ENCODE measurements around the gene PDIA4. TPM values are rescaled to one million over a fixed set of nuclear protein-coding genes. Genes with fewer than 3 reads are reported as not detected.

Gene PDIA4
- total RNA-seq, 1 experiment from 2014 or later = 281 TPM

DNA sequence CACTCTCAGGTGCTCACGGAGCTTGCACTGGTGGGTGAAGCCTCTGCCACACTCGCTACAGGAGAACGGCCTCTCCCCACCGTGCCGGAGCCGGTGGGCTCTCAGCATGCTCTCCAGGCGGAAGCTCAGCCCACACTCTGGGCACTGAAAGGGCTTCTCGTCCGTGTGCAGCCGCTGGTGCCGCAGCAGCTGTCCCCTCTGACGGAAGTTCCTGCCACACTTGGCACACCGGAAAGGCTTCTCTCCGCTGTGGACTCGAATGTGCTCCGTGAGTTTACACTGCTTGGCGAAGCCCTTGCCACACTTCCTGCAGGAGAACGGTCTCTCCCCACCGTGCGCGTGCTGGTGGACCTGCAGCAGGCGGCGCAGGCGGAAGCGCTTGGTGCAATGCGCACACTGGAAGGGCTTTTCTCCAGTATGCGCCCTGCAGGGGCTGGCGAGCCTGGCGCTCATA, 42.9 kb upstream of the PDIA4 start:
- BruUV-seq (replicated peaks) = no TSS peak
- intact Hi-C loops (cut with micrococcal nuclease; ENCODE audit: unreplicated experiment) = no loop called here
- Histone ChIP-seq H3K9me3 (ENCODE audit: control insufficient read depth, insufficient read depth, low read depth, low read length) (no peaks in the 10 kb centered on the region), H3K4me1 (ENCODE audit: control insufficient read depth, insufficient read depth, low read length) (no peaks in the 10 kb centered on the region), H3K27ac (ENCODE audit: low read length) (no peak overlapping the region), H3K4me3 (ENCODE audit: low read depth in 2 of 2, low read length in 2 of 2) (no peak overlapping the region), H3K27me3 (ENCODE audit: control insufficient read depth, insufficient read depth, low read length) (no peaks in the 10 kb centered on the region), H3K36me3 (ENCODE audit: control insufficient read depth, insufficient read depth, low read length) (peaks cover 16% of the 10 kb centered on the region)
- CTCF ChIA-PET = no interaction called here
- TF ChIP-seq, protein P1, sequence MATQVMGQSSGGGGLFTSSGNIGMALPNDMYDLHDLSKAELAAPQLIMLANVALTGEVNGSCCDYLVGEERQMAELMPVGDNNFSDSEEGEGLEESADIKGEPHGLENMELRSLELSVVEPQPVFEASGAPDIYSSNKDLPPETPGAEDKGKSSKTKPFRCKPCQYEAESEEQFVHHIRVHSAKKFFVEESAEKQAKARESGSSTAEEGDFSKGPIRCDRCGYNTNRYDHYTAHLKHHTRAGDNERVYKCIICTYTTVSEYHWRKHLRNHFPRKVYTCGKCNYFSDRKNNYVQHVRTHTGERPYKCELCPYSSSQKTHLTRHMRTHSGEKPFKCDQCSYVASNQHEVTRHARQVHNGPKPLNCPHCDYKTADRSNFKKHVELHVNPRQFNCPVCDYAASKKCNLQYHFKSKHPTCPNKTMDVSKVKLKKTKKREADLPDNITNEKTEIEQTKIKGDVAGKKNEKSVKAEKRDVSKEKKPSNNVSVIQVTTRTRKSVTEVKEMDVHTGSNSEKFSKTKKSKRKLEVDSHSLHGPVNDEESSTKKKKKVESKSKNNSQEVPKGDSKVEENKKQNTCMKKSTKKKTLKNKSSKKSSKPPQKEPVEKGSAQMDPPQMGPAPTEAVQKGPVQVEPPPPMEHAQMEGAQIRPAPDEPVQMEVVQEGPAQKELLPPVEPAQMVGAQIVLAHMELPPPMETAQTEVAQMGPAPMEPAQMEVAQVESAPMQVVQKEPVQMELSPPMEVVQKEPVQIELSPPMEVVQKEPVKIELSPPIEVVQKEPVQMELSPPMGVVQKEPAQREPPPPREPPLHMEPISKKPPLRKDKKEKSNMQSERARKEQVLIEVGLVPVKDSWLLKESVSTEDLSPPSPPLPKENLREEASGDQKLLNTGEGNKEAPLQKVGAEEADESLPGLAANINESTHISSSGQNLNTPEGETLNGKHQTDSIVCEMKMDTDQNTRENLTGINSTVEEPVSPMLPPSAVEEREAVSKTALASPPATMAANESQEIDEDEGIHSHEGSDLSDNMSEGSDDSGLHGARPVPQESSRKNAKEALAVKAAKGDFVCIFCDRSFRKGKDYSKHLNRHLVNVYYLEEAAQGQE (IDR thresholded peaks at IDR 0.05; ENCODE audit: insufficient read depth in 1 of 2, low read depth in 2 of 2, low read length in 1 of 2) = no peak
- TF ChIP-seq, protein P2, sequence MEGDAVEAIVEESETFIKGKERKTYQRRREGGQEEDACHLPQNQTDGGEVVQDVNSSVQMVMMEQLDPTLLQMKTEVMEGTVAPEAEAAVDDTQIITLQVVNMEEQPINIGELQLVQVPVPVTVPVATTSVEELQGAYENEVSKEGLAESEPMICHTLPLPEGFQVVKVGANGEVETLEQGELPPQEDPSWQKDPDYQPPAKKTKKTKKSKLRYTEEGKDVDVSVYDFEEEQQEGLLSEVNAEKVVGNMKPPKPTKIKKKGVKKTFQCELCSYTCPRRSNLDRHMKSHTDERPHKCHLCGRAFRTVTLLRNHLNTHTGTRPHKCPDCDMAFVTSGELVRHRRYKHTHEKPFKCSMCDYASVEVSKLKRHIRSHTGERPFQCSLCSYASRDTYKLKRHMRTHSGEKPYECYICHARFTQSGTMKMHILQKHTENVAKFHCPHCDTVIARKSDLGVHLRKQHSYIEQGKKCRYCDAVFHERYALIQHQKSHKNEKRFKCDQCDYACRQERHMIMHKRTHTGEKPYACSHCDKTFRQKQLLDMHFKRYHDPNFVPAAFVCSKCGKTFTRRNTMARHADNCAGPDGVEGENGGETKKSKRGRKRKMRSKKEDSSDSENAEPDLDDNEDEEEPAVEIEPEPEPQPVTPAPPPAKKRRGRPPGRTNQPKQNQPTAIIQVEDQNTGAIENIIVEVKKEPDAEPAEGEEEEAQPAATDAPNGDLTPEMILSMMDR (IDR thresholded peaks at IDR 0.05) = no peak
- TF ChIP-seq SIN3A (IDR thresholded peaks at IDR 0.05; ENCODE audit: borderline replicate concordance, insufficient read depth, low read depth, low read length) = no peak
- TF ChIP-seq POLR2AphosphoS5 (IDR thresholded peaks at IDR 0.05; ENCODE audit: low read depth, low read length) = no peak
- no peak for TF ChIP-seq TCF7L2 (IDR thresholded peaks at IDR 0.05; ENCODE audit: low read depth, low read length)
- POLR2A ChIA-PET = no interaction called here
- in situ Hi-C loops (cut with HindIII; ENCODE audit: low pct_unique_long_range_greater_than_20kb, low sequenced_read_pairs) = no loop called here
- ATAC-seq (no peak; the same call in 1 of the 2 replicates), DNase-seq (ENCODE audit: low read depth, low spot score) (no peak)

DNA sequence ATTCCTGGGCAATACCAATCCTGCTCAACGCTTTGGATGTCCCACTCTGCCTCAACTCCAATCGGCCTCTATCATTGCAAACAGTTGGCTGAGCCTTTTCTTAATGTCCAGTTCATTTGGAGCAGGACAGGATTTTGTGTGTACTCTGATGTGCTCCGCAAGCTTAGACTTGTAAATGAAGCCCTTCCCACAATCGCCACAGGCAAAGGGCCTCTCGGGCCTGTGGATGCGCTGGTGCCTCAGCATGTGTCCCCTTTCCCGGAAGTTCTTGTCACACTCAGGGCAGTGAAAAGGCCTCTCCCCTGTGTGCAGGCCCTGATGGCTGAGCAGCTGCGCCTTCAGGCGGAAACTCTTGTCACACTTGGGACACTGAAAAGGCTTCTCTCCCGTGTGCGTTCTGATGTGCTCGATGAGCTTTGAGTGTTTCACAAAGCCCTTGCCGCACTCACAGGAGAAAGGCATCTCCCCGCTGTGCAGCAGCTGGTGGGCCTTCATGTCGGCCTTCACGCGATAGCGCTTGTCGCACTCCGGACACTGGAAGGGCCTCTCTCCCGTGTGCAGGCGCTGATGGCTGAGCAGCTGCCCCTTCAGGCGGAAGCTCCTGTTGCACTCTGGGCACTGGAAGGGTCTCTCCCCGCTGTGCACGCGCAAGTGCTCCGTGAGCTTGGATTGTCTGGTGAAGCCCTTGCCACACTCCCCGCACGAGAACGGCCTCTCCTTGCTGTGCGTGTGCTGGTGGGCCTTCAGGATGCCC, 42.2 kb upstream of the PDIA4 start:
- Histone ChIP-seq H3K27me3 (ENCODE audit: control insufficient read depth, insufficient read depth, low read length) (no peaks in the 10 kb centered on the region), H3K4me1 (ENCODE audit: control insufficient read depth, insufficient read depth, low read length) (no peaks in the 10 kb centered on the region), H3K36me3 (ENCODE audit: control insufficient read depth, insufficient read depth, low read length) (peaks cover 16% of the 10 kb centered on the region), H3K9me3 (ENCODE audit: control insufficient read depth, insufficient read depth, low read depth, low read length) (no peaks in the 10 kb centered on the region), H3K27ac (ENCODE audit: low read length) (no peak overlapping the region), H3K4me3 (ENCODE audit: low read depth in 2 of 2, low read length in 2 of 2) (no peak overlapping the region)
- CTCF ChIA-PET = no interaction called here
- intact Hi-C loops (cut with micrococcal nuclease; ENCODE audit: unreplicated experiment) = no loop called here
- no peak for DNase-seq (ENCODE audit: low read depth, low spot score)
- no peak for ATAC-seq
- in situ Hi-C loops (cut with HindIII; ENCODE audit: low pct_unique_long_range_greater_than_20kb, low sequenced_read_pairs) = no loop called here
- POLR2A ChIA-PET = no interaction called here
- BruUV-seq (replicated peaks) = no TSS peak
- TF ChIP-seq, protein P1 (IDR thresholded peaks at IDR 0.05; ENCODE audit: insufficient read depth in 1 of 2, low read depth in 2 of 2, low read length in 1 of 2) = no peak
